CD4-positive, alpha-beta memory T cell (primary cell): ENCODE data around the gene MAFF. TPM values are rescaled to one million over a fixed set of nuclear protein-coding genes. Genes with fewer than 3 reads are reported as not detected.

Experiments used
- CTCF ChIA-PET: fragments of 350-600 bp; sonication (Branson Sonifier 250); formaldehyde crosslinking; loops from one replicate; lab custom pipeline; 2021; ENCODE audit warnings: inconsistent platforms; ENCODE audit not compliant: partially characterized antibody; lab: Charles Lee
- POLR2A ChIA-PET: fragments of 350-600 bp; sonication (Branson Sonifier 250); formaldehyde crosslinking; loops from one replicate; lab custom pipeline; 2021; ENCODE audit not compliant: partially characterized antibody; lab: Charles Lee
- DNase-seq, 5 donors: peaks; one replicate each; pipeline versions ENCODE4 v3.0.0 to v3.0.0-alpha.2; 2020 to 2022; ENCODE audit warnings: mixed read lengths in 1 of 5
- H3K27ac ChIP-seq: one replicate; pipeline ENCODE4 v1.7.0; 2013; ENCODE audit warnings: low read depth, low read length
- H3K27me3 ChIP-seq: 2 replicates; pipeline ENCODE4 v1.7.0; 2013; ENCODE audit warnings: mild to moderate bottlenecking, low read length, moderate library complexity; ENCODE audit not compliant: insufficient read depth
- H3K36me3 ChIP-seq: 2 replicates; pipeline ENCODE4 v1.7.0; 2013; ENCODE audit warnings: mild to moderate bottlenecking, low read length, moderate library complexity; ENCODE audit not compliant: insufficient read depth
- H3K4me1 ChIP-seq: 2 replicates; pipeline ENCODE4 v1.7.0; 2013; ENCODE audit warnings: mild to moderate bottlenecking, low read length, moderate library complexity; ENCODE audit not compliant: insufficient read depth
- H3K4me3 ChIP-seq, 2 donors: one replicate each; pipeline ENCODE4 v1.7.0; 2013; ENCODE audit warnings: low read length in 2 of 2, mild to moderate bottlenecking in 1 of 2
- H3K9me3 ChIP-seq, 2 donors: one replicate each; pipeline ENCODE4 v1.7.0; 2013; ENCODE audit warnings: low read length in 2 of 2, control low read depth in 1 of 2; ENCODE audit not compliant: control insufficient read depth in 1 of 2
- H3K27ac Mint-ChIP-seq, 7 donors: one replicate each; pipeline ENCODE4 v1.8.0; 2020 to 2021; ENCODE audit warnings: mixed read lengths in 7 of 7, mild to moderate bottlenecking in 6 of 7, inconsistent platforms in 3 of 7, moderate library complexity in 3 of 7
- H3K27me3 Mint-ChIP-seq, 2 donors: one replicate each; pipeline ENCODE4 v1.8.0; 2020 to 2021; ENCODE audit warnings: mixed read lengths in 2 of 2
- H3K36me3 Mint-ChIP-seq, 2 donors: one replicate each; pipeline ENCODE4 v1.8.0; 2020 to 2021; ENCODE audit warnings: mixed read lengths in 2 of 2, inconsistent platforms in 1 of 2, mild to moderate bottlenecking in 1 of 2
- H3K4me1 Mint-ChIP-seq, 4 donors: one replicate each; pipeline ENCODE4 v1.8.0; 2020 to 2021; ENCODE audit warnings: mixed read lengths in 4 of 4, mild to moderate bottlenecking in 1 of 4
- H3K4me3 Mint-ChIP-seq, 8 donors: one replicate each; pipeline ENCODE4 v1.8.0; 2020 to 2021; ENCODE audit warnings: mixed read lengths in 8 of 8, mild to moderate bottlenecking in 7 of 8, moderate library complexity in 6 of 8, inconsistent platforms in 3 of 8
- H3K9me3 Mint-ChIP-seq, 8 donors: one replicate each; pipeline ENCODE4 v1.8.0; 2020 to 2021; ENCODE audit warnings: mixed read lengths in 8 of 8, mild to moderate bottlenecking in 5 of 8, inconsistent platforms in 3 of 8, moderate library complexity in 1 of 8
- intact Hi-C: fragments of 100-400 bp; cut with micrococcal nuclease; formaldehyde crosslinking; loops from one replicate; pipeline ENCODE4 v1.15.1; 2023
- polyA plus RNA-seq, 2 donors: library from polyadenylated mRNA; unstranded; fragments of 300-500 nt; fragmentation: Illumina TruSeq; gene quantifications; one replicate each; pipeline ENCODE4 v1.2.3, GENCODE V29; 2021
- total RNA-seq, 2 experiments: library from RNA; stranded (reverse); gene quantifications; one replicate each; pipeline ENCODE4 v1.2.3, GENCODE V29; 2021

MAFF gene
- total and polyA plus RNA-seq, 4 experiments from 2014 or later: 3.3 to 6.8 (median 5.1) TPM

DNA sequence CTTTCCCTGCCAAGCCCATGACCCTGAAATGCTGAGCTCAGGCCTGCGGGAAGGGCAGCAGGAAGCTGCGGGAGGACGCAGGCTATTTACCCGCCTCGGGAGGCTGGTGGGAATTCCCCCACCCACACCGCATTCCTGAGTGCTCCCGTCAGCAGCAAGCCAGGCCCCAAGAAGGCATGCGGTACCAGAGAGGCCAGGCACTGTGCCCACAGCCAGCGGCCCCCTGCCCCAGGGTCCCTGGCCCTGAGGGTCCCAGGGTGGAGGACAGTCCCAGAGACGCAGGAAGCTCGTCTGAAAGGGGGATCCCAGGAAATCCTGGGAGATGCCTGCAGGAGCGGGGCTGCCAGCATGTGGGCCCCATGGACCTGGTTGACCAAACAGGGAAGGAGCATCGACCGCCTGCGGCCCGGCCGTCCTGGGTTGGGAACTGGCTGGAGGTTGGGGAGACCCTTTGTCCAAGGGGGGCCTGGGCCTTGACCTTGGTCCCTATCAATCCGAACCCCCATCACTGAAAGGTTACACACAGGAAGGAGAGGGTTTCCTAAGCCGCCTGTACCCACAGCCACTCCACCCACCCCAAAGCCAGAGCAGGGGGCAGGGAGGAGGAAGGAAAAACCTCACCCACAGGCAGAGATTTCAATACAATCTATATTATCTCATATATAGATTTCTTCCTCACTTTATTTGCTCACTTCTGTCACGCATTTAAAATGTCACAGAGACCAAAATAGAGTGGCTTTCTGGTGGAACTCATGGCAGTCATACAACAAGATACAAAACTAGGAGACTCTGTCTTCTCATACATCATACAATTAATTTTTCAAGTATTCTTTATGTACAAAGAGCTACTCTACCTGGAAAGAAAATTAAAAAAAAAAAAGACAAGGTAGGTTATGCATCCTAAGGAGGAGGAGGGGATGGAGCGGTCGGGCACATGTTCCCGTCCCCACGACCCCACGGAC lies 17.1 kb downstream of the MAFF start:
- peak overlapping the region; percentile 75 for H3K27ac ChIP-seq
- POLR2A ChIA-PET: interaction anchor here (0.9 to 7.1 kb wide), 2 partner anchors 10 to 16 kb away, joined by 3 to 72 read pairs; partner anchors contain the start of gene MAFF

DNA sequence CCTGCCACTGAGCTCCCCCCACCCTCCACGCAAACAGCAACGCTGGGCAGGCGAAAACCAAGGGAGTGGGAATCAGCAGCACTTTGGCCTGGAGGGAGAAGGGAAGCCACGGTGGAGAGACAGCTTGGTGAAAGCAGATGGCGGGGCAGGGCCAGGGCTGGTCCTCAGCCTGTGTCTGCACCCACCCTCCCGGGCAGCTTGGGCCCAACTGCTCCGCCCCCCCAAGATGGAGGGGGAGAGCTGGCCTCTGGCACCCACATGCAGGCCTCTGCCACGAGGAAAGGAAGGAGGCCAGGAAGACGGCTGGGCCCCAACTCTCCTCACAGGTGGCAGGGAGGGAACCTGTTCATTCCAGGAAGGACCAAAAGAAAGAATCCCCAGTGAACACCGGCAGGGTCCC lies 17.8 kb downstream of the MAFF start:
- no peak for DNase-seq
- H3K4me3 Mint-ChIP-seq: peak overlapping the region in 3 of 8 donors; percentile 40 to 72 (median 57)

More for the DNA sequence above, 17.1 kb downstream of the MAFF start:
- peak; percentile 48 to 80 (median 53) for DNase-seq
- peak overlapping the region in 7 of 8 donors; percentile 26 to 72 (median 46) for H3K4me3 Mint-ChIP-seq
- H3K4me1 Mint-ChIP-seq: peaks cover 15 to 47% (median 34%) of the 10 kb centered on the region in 4 donors
- H3K27me3 Mint-ChIP-seq: no peaks in the 10 kb centered on the region
- H3K9me3 ChIP-seq: no peaks in the 10 kb centered on the region
- H3K27ac Mint-ChIP-seq: peak overlapping the region; percentile 85 to 97 (median 90)
- peaks cover 4% of the 10 kb centered on the region for H3K36me3 ChIP-seq
- peaks cover 0 to 5% (median 0%) of the 10 kb centered on the region in 8 donors for H3K9me3 Mint-ChIP-seq
- CTCF ChIA-PET: interaction anchor here (0.9 to 1.4 kb wide), 2 partner anchors 10 to 15 kb away, joined by 3 read pairs; no protein-coding TSS in a partner anchor
- H3K36me3 Mint-ChIP-seq: peaks cover 4 to 23% of the 10 kb centered on the region in 2 donors
- H3K4me3 ChIP-seq: no peak overlapping the region
- H3K27me3 ChIP-seq: no peaks in the 10 kb centered on the region
- H3K4me1 ChIP-seq: peaks cover 30% of the 10 kb centered on the region
- intact Hi-C loops: no loop called here

DNA sequence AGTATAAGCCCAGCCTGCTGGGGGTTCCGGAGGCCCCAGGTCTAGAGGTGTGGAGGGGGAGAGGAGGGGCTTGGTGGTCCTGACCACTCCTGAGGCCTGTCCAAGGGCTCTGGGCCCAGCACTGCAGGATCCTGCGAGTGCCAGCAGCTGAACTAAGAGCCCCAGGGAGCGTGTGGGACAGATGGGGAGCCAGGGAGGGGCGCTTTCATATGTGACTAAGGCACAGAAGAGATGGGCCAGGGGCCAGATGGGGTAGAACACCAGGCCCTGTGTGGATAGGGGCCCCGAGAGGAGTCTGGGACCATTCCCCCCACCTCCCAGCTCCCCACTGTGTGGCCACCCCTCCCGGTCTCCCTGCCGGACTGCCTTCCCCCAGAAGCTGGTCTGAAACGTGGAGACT lies 18.4 kb downstream of the MAFF start:
- no peaks in the 10 kb centered on the region for H3K27me3 Mint-ChIP-seq
- H3K27ac ChIP-seq: peak overlapping the region; percentile 75
- peaks cover 8% of the 10 kb centered on the region for H3K36me3 ChIP-seq
- peaks cover 5 to 27% of the 10 kb centered on the region in 2 donors for H3K36me3 Mint-ChIP-seq
- intact Hi-C loops: no loop called here
- peaks cover 15 to 42% (median 32%) of the 10 kb centered on the region in 4 donors for H3K4me1 Mint-ChIP-seq
- peaks cover 27% of the 10 kb centered on the region for H3K4me1 ChIP-seq
- CTCF ChIA-PET: interaction anchor here (1.4 kb wide), 1 partner anchor 9 kb away, joined by 3 read pairs; no protein-coding TSS in a partner anchor
- H3K4me3 ChIP-seq: no peak overlapping the region
- H3K27ac Mint-ChIP-seq: peak overlapping the region in 6 of 7 donors; percentile 15 to 81 (median 74)
- peaks cover 0 to 5% (median 0%) of the 10 kb centered on the region in 8 donors for H3K9me3 Mint-ChIP-seq
- peak overlapping the region in 1 of 8 donors; percentile 20 for H3K4me3 Mint-ChIP-seq
- no peaks in the 10 kb centered on the region for H3K27me3 ChIP-seq
- POLR2A ChIA-PET: interaction anchor here (7.1 kb wide), 1 partner anchor 18 kb away, joined by 72 read pairs; the partner anchor contains the start of gene MAFF
- no peaks in the 10 kb centered on the region for H3K9me3 ChIP-seq
- DNase-seq: no peak

More for the DNA sequence above, 17.8 kb downstream of the MAFF start:
- Histone ChIP-seq H3K36me3 (peaks cover 4% of the 10 kb centered on the region), H3K27ac (peak overlapping the region; percentile 75), H3K4me3 (no peak overlapping the region), H3K9me3 (no peaks in the 10 kb centered on the region), H3K4me1 (peaks cover 27% of the 10 kb centered on the region), H3K27me3 (no peaks in the 10 kb centered on the region)
- Mint-ChIP-seq H3K4me1 (peaks cover 15 to 47% (median 34%) of the 10 kb centered on the region in 4 donors), H3K27ac (peak overlapping the region in 6 of 7 donors; percentile 85 to 97 (median 90)), H3K9me3 (peaks cover 0 to 5% (median 0%) of the 10 kb centered on the region in 8 donors), H3K27me3 (no peaks in the 10 kb centered on the region), H3K36me3 (peaks cover 4 to 23% of the 10 kb centered on the region in 2 donors)
- ChIA-PET POLR2A (interaction anchor here (7.1 kb wide), 1 partner anchor 17 kb away, joined by 72 read pairs; the partner anchor contains the start of gene MAFF), CTCF (interaction anchor here (1.4 kb wide), 1 partner anchor 9 kb away, joined by 3 read pairs; no protein-coding TSS in a partner anchor)
- intact Hi-C loops: no loop called here

DNA sequence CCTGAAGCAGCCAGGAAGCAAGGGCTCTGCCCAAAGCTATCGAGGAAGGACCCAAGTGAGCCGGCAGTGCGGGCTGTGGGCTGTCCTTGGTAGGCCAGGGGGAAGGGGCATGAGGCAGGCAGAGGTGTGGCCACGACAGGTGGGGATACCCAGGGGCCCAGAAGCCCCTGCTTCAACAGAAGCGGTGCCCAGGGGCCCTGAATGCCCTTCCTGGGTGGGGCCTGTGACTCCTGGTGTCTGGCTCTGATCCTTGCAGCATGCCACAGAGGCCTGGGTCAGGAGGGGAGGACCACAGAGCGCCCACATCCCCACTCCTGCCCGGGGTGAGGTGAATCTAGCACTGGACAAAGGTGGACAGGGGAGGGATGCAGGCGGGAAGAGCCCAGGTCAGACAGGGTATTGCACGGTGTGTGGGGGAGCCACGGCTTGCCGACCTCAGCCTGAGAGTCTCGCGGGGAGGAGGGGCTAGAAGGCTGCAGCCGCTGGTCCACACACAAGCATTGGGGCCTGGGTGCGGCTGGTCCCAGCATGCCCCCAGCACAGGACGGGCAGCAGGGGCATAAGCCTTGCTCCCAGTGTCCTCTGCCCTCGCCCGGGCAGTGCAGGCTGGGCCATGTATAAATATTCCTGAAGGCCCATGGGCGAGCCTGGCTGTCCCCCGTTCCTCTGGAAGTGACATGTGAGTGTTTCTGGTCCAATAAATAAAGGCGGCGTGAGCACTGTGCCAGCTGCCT lies 19.0 kb downstream of the MAFF start:
- peaks cover 15 to 38% (median 29%) of the 10 kb centered on the region in 4 donors for H3K4me1 Mint-ChIP-seq
- DNase-seq: no peak
- ChIA-PET CTCF (interaction anchor here (1.4 kb wide), 1 partner anchor 8 kb away, joined by 3 read pairs; no protein-coding TSS in a partner anchor), POLR2A (interaction anchor here (7.1 kb wide), 1 partner anchor 18 kb away, joined by 72 read pairs; the partner anchor contains the start of gene MAFF)
- H3K4me1 ChIP-seq: peaks cover 27% of the 10 kb centered on the region
- H3K4me3 ChIP-seq: no peak overlapping the region
- peaks cover 8 to 31% of the 10 kb centered on the region in 2 donors for H3K36me3 Mint-ChIP-seq
- intact Hi-C loops: no loop called here
- peaks cover 14% of the 10 kb centered on the region for H3K36me3 ChIP-seq
- H3K27me3 Mint-ChIP-seq: no peaks in the 10 kb centered on the region
- no peaks in the 10 kb centered on the region for H3K9me3 ChIP-seq
- peak overlapping the region in 3 of 7 donors; percentile 68 to 76 (median 70) for H3K27ac Mint-ChIP-seq
- H3K27me3 ChIP-seq: no peaks in the 10 kb centered on the region
- no peak overlapping the region for H3K4me3 Mint-ChIP-seq
- no peak overlapping the region for H3K27ac ChIP-seq
- H3K9me3 Mint-ChIP-seq: peaks cover 0 to 5% (median 0%) of the 10 kb centered on the region in 8 donors

DNA sequence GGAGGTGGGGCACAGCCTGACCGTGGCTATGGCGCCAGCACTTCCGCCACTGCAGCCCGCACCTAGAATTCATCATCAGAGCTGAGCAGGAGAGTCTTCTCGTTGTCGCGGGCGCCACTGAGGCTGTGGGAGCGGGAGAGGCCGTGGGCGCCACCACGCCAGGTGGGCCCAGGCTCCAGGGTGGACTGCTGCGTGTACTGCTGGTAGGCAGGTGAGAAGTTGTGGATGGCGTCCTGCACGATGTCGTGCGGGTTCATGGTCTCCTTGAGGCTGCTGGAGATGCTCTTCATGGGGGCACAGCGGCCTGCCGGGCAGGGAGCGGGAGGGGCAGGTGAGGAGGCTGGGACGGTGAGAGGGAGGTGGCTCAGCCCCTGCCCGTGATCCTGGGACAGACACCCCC lies 19.6 kb downstream of the MAFF start:
- peaks cover 14% of the 10 kb centered on the region for H3K36me3 ChIP-seq
- peaks cover 8 to 34% of the 10 kb centered on the region in 2 donors for H3K36me3 Mint-ChIP-seq
- no peaks in the 10 kb centered on the region for H3K27me3 Mint-ChIP-seq
- intact Hi-C loops: no loop called here
- CTCF ChIA-PET: no interaction called here
- H3K4me3 Mint-ChIP-seq: no peak overlapping the region
- no peak overlapping the region for H3K4me3 ChIP-seq
- H3K4me1 Mint-ChIP-seq: peaks cover 15 to 38% (median 29%) of the 10 kb centered on the region in 4 donors
- H3K27ac ChIP-seq: no peak overlapping the region
- DNase-seq: peak in 1 of 5 donors; percentile 6
- no peaks in the 10 kb centered on the region for H3K9me3 ChIP-seq
- H3K27ac Mint-ChIP-seq: peak overlapping the region in 3 of 7 donors; percentile 4 to 76 (median 68)
- no peaks in the 10 kb centered on the region for H3K27me3 ChIP-seq
- POLR2A ChIA-PET: no interaction called here
- peaks cover 0 to 5% (median 0%) of the 10 kb centered on the region in 8 donors for H3K9me3 Mint-ChIP-seq
- peaks cover 27% of the 10 kb centered on the region for H3K4me1 ChIP-seq

DNA sequence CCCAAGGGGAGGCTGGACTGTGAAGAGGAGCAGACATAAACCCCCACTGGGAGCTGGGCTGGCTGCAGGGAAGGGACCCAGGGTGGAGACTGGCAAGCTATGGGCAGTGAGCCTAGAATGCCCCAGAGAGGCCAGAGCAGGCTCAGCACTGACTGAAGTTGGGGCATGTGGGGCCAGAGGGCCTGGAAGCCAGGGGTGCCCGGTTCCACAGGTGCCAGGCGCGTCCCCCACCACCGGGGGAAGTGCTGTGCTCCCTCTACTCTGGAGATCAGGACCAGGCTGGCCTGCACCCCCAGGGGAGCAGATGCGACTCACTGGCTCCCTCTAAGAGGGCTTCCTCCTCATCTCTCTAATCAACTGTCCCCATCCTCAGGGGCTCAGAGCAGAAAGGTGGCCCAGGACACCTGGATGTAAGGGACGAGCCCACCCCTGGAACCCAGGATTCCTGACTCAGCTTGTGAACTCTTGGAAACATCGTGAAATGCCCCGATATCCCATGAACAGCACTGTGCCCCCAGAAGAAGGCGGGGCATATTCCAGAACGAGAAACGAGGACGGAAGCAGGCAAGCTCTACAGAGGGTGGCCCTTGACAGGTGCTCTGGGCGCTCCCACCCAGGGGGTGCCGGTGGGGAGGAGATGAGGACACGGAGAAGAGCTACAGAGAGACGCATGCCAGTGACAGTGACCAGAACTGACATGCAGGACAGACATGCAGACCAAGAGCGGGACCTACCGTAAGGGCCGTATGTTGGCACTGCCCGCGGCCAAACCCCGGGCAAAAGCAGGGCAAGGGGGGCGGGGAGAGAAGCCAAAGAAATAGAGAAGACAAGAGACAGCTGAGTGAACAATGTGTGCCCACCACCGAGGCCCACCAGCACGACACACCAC lies 20.4 kb downstream of the MAFF start:
- peak overlapping the region in 6 of 7 donors; percentile 4 to 77 (median 66) for H3K27ac Mint-ChIP-seq
- H3K27me3 Mint-ChIP-seq: no peaks in the 10 kb centered on the region
- peaks cover 8 to 35% of the 10 kb centered on the region in 2 donors for H3K36me3 Mint-ChIP-seq

More for the DNA sequence above, 20.4 kb downstream of the MAFF start:
- Histone ChIP-seq H3K27ac (no peak overlapping the region), H3K4me3 (no peak overlapping the region), H3K9me3 (no peaks in the 10 kb centered on the region), H3K36me3 (peaks cover 14% of the 10 kb centered on the region), H3K4me1 (peaks cover 27% of the 10 kb centered on the region), H3K27me3 (no peaks in the 10 kb centered on the region)
- Mint-ChIP-seq H3K4me1 (peaks cover 15 to 38% (median 29%) of the 10 kb centered on the region in 4 donors), H3K4me3 (no peak overlapping the region), H3K9me3 (peaks cover 0 to 5% (median 0%) of the 10 kb centered on the region in 8 donors)
- intact Hi-C loops: no loop called here
- CTCF ChIA-PET: no interaction called here
- POLR2A ChIA-PET: no interaction called here
- peak in 1 of 5 donors; percentile 36 for DNase-seq
